Measurements from ENCODE around the gene TRIM41.

- TF ChIP-seq GATA2 (IDR thresholded peaks at IDR 0.05; ENCODE audit: low read depth, low read length) (no peak), GATA3 (IDR thresholded peaks at IDR 0.05; ENCODE audit: low read depth, low read length) (no peak)
Observed at GRCh38 chr5:181184845-181185216, 38.2 kb upstream of the TRIM41 start.

Measured in SH-SY5Y (cell line).